NCI-H1092 treated with DMSO at 0.1 percent for 48 hours (cell line): ENCODE data around the gene CRTC3.
"Not testable (repeated sequence)": the region's sequence is repeated elsewhere in the genome, so short reads cannot be mapped to it uniquely, and the experiment has no call there.

Source experiments
- DNase-seq: peaks from one replicate; lab custom pipeline; 2025; lab: John Stamatoyannopoulos, UW

The CRTC3 gene, protein sequence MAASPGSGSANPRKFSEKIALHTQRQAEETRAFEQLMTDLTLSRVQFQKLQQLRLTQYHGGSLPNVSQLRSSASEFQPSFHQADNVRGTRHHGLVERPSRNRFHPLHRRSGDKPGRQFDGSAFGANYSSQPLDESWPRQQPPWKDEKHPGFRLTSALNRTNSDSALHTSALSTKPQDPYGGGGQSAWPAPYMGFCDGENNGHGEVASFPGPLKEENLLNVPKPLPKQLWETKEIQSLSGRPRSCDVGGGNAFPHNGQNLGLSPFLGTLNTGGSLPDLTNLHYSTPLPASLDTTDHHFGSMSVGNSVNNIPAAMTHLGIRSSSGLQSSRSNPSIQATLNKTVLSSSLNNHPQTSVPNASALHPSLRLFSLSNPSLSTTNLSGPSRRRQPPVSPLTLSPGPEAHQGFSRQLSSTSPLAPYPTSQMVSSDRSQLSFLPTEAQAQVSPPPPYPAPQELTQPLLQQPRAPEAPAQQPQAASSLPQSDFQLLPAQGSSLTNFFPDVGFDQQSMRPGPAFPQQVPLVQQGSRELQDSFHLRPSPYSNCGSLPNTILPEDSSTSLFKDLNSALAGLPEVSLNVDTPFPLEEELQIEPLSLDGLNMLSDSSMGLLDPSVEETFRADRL

DNA sequence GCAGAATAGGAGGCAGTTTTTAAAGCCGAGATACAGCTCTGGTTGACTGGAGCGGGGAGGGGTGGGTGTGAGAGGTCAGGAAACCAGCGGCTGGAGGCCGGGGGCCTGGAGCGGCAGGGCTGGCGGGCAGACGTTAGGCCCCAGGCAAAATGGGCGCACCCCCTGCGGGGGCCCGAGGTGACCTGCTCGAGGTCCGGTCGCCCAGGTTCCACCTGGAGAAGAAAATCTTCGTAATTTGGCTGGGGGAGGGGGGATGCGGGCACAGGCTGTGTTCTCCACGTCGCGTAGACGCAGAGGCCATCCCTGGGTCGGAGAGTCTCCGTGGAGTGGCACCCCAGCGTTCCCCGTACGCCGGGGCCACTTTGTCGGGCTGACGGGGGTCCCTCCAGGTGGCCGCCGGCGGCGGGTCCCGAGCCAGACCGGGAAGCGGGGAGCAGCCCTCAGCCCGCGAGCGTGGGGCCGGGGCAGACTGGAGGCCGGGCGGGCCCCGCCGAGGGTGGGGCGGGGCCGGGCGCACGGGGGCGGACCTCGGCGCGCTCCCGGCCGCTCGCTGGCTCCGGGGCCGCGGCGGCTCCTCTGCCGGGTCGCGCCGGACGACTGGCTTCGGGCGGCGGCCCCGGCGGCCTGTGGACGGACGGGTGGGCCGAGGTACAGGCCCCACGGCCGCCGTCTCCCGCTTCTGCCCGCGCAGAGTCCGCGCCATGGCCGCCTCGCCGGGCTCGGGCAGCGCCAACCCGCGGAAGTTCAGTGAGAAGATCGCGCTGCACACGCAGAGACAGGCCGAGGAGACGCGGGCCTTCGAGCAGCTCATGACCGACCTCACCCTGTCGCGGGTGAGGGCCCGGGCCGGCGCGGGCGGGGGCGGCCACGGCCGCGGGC, at the start of gene CRTC3:
TSS of gene CRTC3 (plus strand) at position 553 of the 879 bp plus-strand sequence. CDS start at position 702, 149 bp downstream.
- DNase-seq, result peak; percentile 4

DNA sequence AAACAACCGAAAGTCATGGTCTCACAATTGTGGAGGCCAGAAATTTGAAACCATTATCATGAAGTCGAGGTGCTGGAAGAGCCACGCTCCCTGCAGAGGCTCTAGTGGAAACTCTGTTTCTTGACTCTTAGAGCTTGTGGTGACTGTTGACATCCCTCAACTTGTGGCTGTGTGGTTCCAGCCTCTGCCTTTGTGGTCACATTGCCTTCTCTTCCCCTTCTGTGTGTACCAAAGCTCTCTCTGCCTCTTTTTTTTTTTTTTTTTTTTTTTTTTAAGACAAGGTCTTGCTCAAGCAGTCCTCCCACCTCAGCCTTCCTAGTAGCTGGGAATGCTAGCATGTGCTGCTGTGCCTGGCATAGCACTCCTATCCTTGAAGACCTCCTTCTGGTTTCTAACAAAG, 48.7 kb upstream of the CRTC3 start:
- DNase-seq, result no peak

DNA sequence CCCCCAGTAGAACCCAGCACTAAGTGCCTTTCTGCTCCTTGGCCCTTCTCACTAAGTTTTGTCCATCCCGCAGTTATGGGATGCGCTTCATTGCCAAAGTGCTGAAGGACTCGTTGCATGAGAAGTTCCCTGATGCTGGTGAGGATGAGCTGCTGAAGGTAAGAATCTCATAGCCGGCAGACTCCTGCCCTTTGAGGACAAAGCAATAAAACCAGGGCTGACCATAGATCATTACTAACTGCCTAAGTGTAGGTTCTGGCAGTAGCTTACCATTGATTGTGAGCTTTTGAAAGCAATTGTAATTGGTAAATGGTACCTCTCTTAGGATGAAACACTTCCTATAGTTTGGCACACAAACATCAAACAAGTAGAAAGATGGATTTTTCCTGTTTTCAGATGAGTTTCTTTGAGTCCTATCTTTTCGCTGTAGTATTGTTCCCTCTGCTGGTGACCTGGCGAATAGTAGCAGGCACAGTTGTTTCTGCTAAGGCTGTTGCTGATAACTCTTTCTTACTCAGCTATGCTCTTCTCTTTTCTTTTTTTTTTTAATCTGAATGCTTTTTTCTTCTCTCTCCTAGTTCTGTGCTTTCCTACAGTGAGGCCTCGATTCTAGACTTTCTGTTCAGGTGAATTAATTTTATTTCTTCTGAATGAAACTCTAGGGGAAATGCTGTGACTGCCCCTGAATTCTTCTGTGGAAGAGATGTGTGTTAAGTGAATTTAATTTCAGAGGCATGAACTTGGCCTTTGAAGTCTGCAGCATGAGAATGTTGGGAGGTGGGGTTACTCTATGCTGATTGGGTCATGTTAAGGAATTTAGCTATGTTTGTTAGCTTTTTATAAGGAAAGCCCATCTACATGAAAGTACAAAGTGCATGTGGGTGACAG, 47.4 kb upstream of the CRTC3 start:
- peak; percentile 24 for DNase-seq

DNA sequence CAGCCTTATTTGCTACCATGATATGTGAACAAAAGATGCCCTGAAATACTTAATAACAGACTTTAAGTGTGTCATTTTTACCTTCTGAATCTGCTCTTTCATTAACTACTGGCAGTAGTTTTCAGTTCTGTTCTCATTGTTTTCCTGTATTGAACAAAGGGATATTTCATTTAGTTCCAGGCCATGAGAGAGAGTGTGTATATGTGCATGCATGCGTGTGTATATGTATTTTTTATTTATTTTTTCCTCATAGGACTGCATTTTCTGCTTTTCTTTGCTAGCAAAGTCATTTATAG, 46.8 kb upstream of the CRTC3 start:
- DNase-seq, result no peak

DNA sequence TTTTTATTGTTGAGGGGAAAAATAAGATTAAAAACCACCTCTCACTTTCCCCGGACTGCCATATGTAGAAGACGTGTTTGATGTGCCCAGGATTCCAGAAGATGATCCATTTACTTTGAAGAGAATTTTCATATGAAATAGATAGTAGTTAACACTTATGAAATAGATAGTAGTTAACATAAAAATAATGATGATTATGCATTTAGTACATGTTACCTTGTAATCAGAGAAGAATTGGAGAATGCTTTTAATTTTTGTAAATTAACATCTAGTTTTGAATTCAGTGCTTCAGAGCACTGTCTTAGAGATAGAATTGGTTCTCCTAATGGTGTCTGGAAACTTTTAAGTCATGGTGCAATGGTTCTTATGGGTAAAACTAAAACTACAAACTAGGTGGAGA, 46.1 kb upstream of the CRTC3 start:
- DNase-seq, result no peak

DNA sequence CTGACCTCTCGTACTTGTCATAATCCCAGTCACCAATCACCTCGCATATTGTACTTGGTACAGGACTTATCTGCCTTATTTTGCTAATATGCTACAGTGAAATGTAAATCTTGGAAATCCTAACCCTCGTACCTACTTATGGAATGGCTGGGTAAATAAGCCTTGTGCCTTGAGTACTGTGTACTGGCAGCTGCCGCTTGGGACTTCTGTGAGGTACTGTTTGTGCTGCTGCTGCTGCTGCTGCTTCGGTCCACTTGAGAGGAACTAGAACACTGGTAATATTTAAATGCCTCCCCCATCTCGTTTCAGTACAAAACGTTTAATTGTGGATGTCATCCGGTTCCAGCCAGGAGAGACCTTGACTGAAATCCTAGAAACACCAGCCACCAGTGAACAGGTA, 42.5 kb upstream of the CRTC3 start:
- DNase-seq, result no peak

DNA sequence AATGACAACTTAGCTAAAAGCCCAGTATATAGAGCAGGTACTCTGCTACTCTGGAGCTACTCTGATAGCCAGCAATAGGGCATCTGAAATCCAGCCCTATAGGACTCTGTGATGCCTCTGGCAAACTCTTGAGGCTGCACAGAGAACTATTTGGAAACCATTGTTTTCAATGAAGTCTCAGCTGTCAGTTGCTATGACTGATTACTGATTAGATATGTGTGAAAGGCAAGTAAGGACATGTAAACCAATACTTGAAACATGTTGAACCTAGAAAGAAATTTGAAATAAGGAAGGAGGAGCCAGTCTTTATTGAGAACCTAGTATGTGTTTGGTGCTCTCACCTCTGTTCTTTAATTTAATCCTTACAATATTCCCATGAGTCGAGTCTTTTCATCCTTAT, 40.2 kb upstream of the CRTC3 start:
- no peak for DNase-seq

DNA sequence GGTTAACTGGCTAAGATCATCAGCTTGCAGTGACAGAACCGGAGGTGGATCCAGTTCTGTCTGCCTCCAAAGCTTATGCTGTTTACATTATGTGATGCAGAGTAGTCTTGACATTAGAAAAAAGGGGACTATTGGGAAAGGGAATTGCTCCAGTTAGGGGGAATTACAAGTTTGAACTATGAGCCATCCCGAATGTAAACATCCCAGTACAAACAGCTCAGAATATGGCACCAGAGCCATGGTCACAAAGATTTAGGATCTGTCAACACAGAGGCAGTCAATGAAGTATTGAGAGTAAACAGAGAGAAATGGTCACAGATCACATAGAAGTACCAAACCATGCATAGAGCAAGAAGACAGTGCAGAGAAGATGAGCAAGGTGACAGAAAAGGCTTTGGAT, 39.8 kb upstream of the CRTC3 start:
- no peak for DNase-seq

DNA sequence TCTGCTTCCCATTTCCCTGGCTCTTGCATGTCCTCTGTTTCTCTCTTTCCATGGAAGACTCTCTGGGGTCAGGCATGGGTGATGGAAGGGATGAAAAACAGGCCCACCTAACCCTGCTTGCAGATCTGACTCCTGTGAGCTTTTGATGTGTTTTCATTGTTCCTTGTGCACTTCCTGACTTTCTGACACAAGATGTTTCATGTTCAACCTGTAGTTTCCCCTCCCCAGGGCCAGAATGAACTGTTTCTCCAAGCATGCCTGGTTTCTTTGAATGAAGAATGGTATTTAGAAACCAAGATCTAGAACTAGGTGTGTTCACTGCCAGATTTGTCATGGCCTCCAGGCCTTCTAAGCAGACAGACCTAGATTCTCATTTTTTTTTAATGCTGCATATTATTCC, 36.1 kb upstream of the CRTC3 start:
- no peak for DNase-seq

DNA sequence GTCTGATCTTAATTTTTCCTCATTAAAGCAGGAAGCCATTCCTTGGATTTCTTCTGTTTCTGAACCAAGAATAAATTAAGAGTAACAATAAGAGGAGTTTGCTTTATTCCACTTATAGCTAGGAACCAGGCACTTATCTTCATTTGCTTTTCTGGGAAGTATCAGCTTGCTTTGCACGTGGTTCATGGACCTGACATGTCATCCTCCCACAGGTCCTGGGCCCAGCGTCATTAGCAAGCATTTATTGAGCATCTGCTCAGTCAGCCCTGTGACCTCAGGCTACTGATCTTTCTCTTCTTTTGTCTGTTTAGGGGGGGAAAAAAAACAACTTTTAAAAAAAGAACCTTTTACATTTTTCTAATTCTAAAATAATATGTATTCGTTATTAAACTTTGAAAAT, 34.7 kb upstream of the CRTC3 start:
- no peak for DNase-seq

DNA sequence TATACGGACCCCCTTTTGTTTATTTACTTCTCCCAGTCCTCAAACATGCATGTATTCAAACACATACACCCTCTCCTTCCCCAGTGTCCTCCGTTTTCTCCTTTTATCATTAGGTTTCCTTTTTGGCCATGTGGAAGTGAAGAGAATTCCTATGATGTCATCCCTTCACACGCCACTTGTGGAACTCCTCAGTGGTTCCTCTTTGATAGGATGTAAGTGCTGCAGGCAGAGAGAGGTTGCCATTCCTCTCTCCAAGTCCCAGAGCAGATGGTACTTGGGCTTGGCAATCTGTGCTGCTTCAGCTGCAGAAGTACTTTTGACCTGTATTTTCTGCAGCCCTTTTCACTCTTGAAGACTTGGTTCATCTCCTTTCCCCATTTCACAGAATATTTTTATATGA, 32.9 kb upstream of the CRTC3 start:
- DNase-seq, result no peak

DNA sequence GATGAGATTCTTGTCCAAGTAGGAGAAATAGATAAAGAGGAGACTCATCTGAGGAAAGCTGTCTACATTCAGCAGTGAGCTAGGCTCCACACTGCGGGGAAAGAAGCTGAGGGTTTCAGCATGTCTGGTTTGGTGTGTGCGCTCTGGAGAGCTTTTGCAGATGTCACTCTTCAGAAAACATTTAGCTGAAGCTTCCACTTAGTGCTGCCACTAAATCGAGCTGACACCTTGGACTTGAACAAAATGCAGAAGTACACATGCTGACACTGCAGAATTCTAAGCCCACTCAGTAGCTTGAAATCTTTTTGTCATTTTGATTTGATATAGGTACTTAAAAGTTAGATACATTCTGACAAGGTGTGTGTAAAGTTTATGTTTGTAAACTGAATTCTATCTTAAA, 32.3 kb upstream of the CRTC3 start:
- no peak for DNase-seq

DNA sequence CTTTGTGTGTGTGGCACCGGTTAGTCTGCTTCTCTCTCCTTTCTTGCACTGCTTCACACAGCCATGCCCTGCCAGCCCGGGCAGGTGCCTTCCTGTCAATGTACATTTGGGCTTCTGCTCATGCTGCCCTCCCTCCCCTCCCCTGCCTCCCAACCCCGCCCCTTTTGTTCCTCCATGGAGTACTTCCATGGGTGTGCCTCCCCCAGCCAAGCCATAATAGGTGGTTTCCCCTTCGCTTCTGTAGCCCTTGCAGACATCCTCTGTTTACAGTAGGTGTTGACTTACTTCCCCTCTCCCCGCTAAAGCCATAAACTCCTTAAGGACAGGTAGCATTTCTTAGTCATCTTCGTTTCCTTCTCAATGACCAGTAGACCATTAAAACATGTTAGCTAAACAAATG, 31.8 kb upstream of the CRTC3 start:
- no peak for DNase-seq

DNA sequence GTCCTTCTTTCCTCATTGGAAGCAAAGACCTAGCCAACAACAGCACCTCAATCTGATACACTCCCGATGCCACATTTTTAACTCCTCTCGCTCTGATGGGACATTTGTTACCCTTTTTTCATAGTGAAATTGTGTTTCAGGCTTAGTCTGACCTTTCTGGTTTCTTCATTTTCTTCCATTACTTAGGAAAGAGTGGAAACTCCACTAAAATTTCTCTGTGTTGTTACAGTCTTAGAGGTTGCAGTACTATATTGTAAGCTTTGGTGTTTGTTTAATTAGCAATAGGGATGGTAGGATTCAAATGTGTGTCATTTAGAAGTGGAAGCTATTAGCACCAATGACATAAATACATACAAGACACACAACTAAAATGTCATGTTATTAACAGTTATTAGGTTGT, 29.6 kb upstream of the CRTC3 start:
- DNase-seq, result no peak

DNA sequence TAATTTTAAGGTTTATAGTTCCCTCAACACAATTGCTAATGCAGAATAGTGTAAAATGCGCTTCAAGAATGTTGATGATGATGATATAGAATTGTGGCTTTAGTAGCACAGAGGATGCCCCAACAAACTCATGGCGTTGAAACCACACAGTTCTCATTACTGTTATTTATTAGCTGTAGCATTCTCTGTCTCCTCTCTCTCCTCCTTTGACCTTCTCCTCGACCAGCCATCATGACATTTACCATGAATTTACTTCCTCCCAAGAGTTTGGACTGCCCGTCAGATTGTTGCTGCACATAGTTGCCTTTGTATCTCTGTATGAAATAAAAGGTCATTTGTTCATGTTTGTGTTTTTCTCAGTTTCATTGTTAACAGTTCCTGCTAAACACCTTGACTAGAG, 27.8 kb upstream of the CRTC3 start:
- no peak for DNase-seq

DNA sequence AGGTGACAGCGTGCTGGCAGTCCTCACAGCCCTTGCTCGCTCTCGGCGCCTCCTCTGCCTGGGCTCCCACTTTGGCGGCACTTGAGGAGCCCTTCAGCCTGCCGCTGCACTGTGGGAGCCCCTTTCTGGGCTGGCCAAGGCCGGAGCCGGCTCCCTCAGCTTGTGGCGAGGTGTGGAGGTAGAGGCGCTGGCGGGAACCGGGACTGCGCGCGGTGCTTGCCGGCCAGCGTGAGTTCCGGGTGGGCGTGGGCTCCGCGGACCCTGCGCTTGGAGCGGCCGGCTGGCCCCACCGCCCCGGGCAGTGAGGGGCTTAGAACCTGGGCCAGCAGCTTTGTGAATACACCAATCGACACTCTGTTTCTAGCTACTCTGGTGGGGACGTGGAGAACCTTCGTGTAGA, 18.9 kb upstream of the CRTC3 start:
- not testable (repeated sequence) for DNase-seq

DNA sequence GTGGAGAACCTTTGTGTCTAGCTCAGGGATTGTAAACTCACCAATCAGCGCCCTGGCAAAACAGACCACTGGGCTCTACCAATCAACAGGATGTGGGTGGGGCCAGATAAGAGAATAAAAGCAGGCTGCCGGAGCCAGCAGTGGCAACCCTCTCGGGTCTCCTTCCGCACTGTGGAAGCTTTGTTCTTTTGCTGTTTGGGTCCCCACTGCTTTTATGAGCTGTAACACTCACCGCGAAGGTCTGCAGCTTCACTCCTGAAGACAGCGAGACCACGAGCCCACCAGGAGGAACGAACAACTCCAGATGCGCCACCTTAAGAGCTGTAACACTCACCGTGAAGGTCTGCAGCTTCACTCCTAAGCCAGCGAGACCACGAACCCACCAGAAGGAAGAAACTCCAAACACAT, 18.5 kb upstream of the CRTC3 start:
- not testable (repeated sequence) for DNase-seq

DNA sequence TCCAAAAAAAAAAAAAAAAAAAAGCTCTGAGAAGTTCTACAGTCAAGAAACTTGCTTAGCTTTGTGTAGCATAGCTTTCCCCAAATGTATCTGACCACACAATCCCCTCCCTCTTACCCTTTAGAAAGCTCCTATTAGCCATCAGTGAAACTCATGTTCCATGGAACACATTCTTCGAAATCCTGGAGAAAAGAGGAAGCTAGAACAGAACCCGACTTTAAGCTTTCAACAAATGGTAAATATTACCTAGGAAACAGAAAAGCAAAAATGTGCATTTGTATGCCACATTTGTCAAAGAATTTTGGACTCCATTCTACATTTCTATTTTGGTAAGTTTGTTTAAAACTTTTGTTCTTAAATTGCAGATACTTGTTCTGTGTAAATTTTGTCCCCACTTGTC, 17.4 kb upstream of the CRTC3 start:
- no peak for DNase-seq

DNA sequence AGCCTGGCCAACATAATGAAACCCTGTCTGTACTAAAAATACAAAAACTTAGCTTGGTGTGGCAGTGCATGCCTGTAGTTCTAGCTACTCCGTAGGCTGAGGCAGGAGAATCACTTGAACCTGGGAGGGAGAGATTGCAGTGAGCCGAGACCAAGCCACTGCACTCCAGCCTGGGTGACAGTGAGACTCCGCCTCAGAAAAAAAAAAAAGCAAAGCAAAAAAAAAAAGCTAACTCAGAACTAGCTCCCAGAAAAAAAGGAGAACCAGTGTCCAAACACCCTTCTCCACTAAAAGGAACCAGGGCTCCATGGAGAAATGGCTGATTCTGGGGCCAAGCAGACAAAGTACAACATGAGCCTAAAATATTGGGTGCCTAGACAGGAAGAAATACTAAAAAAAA, 16.7 kb upstream of the CRTC3 start:
- DNase-seq, result no peak

DNA sequence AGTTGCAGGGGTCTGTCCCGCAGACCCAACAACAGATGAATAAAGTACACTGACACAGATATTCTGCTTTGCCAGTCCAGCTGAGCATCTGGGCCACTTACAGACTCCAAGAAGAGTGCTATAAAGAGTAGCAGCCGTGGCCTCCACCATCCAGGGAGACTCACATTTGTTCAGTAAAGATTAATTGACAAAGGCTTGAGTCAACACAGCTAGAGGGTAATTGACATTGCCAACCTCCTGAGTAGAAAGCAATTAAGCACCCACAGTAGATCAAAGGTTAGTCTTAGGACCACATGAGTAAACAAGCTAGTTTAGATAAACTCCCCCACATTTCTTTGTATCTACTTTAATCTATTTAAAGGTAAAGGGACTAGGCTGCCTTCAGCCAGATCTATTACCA, 16.3 kb upstream of the CRTC3 start:
- no peak for DNase-seq

DNA sequence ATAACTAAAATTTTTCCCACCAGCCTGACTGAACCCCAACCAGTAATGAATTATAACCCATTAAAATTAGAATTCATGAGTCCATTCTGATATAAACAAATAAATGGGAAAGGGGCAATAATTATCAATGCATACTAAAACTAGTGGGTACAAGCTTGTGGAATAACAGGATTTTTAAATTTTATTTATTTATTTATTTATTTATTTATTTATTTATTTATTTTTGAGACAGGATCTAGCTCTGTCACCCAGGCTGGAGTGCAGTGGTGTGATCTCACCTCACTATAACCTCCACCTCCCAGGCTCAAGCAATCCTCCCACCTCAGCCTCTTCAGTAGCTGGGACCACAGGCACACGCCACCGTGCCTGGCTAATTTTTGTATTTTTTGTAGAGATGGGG, 15.8 kb upstream of the CRTC3 start:
- DNase-seq, result not testable (repeated sequence)

DNA sequence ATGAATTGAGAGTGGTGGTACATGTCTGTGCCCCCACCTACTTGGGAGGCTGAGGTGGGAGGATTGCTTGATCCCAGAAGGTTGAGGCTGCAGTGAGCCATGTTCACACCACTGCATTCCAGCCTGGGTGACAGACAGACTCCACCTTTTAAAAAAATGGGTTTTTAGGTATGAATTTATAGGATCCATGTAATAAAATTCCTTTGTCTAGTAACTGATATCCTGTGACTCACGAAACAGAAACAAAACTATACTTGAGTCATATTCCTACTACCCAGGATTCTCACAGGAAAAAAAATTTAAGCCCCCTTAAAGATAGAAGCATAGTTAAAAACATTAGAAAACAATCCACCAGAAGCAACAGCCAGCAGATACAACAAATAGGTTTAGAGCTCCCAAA, 10.0 kb upstream of the CRTC3 start:
- no peak for DNase-seq
